ENCODE results near the gene ADAM12.

Gene ADAM12

GRCh38 chr10:126233182-126234148 lies 154.8 kb downstream of the ADAM12 start:
- DNase-seq: no peak

GRCh38 chr10:126230587-126230986 lies 157.7 kb downstream of the ADAM12 start:
- DNase-seq: no peak

DNA sequence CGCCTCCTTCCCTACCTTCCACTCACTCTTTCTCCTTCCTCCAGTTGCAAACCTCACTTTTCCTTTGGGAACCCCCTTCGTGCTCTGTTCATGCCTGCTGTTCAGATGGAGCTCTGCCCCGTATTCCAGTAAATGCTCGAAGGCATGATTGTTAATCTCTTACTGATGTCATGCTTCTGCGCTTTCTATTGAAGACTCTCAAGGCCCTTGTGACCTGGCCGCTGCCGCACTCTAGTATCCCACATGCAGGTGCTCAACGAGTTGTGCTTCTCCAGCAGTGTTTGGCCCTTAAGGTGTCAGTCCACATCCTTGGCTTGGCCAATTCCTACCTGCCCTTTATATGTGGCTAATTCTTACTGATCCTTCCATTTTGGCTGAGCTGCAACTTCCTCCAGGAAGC lies 158.6 kb downstream of the ADAM12 start:
- no peak for DNase-seq

GRCh38 chr10:126227762-126228134 lies 160.5 kb downstream of the ADAM12 start:
- DNase-seq: no peak

DNA sequence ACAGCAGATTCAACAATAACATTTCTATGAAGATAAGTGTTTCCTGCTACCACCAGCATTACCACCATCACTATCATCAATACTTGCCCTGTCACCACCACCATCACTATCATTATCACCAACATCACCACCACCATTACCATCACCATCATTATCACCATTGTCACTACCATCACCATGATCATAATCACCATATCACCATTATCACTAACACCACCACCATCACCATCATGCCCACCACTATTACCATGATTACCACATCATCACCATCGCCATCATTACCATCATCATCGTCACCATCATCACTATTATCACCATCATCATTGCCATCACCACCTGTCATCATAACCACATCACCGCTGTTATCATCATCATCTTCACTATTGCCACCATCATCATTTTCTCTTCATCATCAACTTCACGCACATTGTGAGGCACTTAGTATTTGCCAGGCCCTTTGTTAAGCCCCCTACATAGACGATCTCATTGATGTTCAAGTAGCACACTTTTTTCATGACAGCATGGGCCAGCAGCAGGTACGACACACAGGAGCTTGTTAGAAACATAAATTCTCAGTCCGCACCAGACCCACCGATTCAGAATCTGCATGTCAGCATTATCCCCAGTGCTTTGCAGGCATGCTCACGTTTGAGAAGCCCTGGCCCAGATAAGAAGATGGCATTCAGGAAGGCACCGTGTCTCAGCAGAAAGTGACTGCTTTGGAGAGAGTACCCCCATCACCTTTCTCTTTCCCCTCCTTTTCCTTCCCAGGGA lies 161.1 kb downstream of the ADAM12 start:
- no peak for DNase-seq

DNA sequence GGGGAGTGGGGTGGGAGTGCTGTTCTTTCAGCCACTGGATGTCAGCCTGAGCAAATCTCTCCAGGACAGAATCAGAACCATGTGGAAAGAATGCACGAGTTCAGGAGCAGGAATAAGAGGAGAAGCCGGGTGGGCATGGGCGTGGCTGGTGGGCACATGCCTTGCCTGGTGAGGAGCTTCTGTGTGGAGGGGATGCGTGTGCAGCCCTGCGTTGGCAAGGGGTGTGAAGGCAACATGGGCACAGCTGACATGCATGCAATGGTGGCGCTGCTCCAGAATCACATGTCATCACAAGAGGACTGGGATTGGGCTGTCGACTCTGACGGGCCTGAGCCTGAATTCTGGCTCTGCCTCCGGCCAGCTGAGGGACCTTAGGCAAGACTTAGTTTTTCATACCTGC lies 162.1 kb downstream of the ADAM12 start:
- no peak for DNase-seq

- no peak for DNase-seq
Measured at GRCh38 chr10:126225672-126226008, 162.6 kb downstream of the ADAM12 start.

DNA sequence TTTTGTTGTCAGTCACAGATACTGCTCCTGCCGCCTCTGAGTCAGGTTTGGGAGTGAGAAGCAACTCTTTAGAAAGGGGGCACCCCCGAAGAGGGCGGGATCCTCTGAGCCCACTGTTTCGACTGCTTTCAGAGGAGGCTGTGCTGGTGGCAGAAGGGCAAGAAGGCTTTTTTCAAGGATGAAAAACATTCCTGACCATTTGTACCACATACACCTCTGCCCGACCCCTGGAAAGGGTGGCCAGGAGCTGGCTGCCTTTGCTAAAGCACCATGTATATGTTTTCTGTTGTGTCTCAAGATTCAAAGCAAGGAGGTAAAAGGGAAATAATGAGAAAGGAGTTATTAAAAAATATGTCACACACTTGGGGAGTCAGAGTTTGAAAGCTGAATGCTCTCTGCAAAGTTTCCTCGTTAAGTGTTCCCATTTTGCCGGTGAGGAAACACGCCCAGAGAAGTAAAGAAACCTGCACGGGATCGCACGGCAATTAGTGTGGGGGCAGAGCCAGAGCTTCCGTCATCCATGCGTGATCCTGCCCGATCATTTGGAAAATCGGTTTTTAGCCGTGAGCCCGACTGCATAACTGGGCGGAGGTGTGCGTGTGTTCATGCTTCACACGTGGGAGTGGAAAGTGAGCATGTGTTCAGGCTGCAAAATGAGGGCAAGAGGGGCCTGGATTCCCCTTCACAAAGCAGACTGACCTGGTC lies 163.2 kb downstream of the ADAM12 start:
- no peak for DNase-seq

- no peak for DNase-seq
Measured at GRCh38 chr10:126223512-126224067, 164.7 kb downstream of the ADAM12 start.

DNA sequence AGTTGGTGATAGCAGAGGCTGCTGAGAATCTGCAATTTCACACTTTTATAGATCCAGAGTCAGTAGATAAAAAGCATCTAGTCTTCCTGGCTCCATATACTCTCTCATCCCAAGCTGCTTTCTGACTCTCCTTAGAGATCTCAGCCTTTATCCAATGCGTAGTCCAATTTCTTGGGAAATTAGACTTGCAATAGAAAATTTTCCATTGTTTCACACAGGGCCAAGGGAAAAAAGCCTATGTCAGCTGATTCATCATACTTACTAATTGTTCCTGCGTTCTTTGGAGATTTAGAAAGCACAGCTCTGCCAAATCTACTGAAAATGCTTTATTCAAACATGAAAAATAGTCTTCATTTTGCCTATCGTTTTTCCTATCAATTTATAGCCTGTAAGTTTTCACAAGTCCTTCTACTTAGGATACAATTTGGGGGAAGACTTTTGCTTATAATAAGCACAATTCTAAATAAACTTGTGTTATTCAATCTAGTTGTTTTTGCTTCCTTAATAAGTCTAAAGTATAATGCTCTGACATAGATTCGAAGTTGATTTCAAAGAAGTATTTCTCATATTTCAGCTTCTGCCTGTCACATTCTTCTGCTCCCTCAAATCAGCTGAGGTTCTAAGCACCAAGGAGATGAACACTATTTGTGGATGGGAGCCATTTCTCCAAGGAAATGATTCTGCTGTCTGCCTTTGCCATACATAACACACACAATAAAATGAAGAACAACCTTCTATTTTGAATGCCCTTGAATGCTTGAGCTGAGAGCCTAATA lies 165.4 kb downstream of the ADAM12 start:
- no peak for DNase-seq

- DNase-seq: no peak
Measured at GRCh38 chr10:126221874-126222273, 166.4 kb downstream of the ADAM12 start.

GRCh38 chr10:126218778-126219649 lies 169.3 kb downstream of the ADAM12 start:
- DNase-seq: no peak

GRCh38 chr10:126218174-126218573 lies 170.1 kb downstream of the ADAM12 start:
- DNase-seq: no peak

DNA sequence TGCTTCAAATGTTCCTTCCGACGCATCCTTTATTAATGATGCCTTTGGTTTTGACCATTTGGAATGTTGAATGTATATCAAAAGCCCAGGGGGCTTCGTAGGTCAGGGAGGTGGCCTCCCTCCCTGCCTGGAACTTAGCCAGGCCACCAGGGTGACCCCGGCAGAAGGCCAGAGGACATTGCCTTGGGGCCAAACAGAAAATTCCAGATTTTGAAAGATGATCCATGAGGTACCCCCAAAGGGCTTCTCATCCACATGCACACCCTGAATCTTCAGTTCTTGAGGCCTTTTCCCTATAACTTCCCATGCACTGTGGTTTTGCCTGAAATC lies 171.7 kb downstream of the ADAM12 start:
- DNase-seq: no peak

DNA sequence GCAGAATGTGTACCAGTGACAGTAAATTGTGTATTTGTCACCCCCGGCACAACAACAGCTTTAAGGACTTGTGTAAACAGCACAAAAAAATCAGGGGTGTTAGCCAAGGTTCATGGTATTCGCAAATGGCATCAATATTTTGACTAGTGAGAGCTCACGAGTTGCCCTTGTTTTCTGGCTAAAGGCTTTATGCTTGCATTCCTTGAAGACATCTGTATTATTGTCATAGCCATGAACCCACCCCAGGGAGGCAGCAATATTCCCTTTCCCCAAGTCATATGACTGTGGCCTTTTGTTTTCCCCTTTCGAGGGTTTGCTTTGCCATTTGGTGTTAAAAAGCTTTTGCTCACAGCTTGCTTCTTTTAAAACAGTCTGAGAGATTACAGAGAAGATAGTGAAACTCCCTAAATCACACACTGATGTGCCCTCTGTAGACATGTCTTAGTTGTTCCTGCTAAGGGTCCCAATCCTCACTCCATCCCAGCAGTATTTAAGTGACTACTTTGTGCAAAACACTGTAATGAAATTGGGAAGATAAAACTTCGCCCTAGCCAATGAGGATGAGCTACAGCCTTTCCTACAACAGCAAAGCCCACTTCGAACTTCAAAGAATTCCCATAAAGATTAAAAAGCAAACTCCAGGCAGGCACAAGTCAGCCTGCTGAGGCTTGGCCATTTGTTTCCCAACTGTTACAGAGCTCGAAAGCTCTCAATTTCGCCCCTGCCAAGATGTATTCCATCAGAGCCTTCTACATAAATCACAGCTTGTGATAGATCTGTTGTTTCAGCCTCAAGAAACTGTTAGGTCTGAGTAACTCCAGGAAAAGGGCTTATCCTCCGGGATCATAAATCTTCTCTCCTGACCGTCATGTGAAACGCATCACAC lies 172.3 kb downstream of the ADAM12 start:
- DNase-seq: no peak

DNA sequence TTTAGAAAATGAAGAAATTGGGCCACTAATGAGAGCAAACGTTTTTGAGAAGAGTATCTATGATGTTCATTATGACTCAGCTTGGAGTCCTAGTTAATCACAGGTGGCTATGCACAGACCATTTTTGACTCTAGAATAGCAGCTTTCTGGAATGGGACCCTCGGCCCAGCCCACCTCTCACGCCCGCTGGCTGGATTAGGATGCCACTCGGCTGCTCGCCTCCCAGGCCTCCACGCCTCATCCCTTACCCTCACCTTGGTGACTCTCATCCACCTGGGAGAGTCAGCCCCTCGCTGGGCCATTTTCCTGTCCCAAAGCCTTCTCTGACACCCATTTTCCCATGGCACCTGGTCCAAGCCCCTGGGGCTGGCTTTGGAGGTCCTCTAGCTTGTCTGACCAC lies 173.6 kb downstream of the ADAM12 start:
- no peak for DNase-seq

DNA sequence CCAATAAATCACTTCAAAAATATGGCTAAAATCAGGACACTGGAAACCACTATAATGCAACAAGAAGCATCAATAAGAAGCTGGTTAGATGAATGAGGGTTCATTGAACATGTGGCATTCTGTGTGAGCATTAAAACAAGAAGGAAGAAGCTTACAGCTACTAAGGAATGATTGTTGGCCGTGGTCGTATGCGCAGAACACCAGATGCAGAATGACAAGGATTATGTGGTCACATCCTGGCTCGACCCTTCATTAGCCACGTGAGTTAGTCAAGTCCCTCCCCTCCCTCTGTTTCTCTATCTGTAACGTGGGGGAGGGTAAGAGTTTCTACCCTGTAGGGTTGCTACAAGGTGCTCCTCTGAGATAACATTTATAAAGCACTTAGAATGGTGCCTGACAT lies 174.3 kb downstream of the ADAM12 start:
- DNase-seq: no peak

DNA sequence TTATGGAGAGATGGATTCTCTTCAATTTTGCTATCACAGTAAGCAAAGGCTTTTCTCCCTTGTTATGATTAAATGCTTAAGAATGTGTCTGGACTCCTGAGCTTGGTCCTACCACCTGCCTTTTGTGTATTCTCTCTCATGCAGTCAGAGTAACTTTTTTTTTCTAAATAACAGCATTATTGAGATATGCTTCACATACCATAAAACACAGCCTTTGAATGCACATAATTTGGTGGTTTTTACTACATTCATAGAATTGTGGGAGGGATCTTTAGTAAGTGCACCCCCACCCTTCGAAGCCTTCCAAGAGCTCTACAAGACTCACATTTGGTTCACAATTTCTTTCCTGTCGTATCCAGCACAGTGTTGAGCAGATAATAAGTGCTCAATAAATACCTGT lies 175.5 kb downstream of the ADAM12 start:
- DNase-seq: no peak

DNA sequence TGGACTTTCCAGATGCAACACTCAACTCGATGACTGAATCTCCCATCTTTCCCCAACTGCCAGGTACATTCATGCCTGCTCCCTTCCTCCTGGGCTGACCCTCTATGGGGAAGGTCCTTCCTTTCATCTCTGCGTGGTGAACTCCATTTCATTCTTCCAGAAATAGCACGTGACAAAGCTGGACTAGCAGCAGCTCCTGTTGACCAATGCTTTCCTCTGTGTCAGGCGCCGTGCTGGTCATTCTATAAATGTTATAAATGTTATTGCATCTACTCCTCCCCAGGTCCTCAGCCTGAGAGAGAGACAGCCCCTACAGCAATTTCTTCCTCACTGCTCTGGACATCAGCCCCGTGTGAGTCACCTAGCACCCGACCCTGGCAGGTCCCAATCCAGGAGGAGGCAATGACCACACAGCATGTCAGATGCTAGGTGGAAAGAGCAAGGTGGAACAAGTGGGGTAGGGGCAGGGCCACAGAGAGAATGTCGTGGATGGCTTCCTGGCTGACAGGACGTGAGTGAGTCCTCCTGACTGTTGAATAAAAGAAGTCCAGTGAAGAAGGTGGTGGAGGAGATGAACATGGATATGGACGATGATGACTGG lies 178.1 kb downstream of the ADAM12 start:
- no peak for DNase-seq

- no peak for DNase-seq
Measured at GRCh38 chr10:126209451-126209850, 178.8 kb downstream of the ADAM12 start.

Data from suppressor macrophage (primary cell).